ENCODE results near the gene THSD4.

The THSD4 gene

GRCh38 chr15:71116366-71116765 lies 1.1 kb downstream of the THSD4 start:
- DNase-seq (ENCODE audit: low read depth, low spot score), result no peak
- H3K4me3 ChIP-seq (ENCODE audit: low read depth, low read length), result peak overlapping the region; percentile 52
- TF ChIP-seq CTCF (IDR thresholded peaks at IDR 0.05; ENCODE audit: low read depth, low read length), result no peak
- in situ Hi-C loops (cut with HindIII; ENCODE audit: low sequenced_read_pairs), result no loop called here

- DNase-seq (ENCODE audit: low read depth, low spot score), result no peak
- H3K4me3 ChIP-seq (ENCODE audit: low read depth, low read length), result no peak overlapping the region
- no peak for TF ChIP-seq CTCF (IDR thresholded peaks at IDR 0.05; ENCODE audit: low read depth, low read length)
- in situ Hi-C loops (cut with HindIII; ENCODE audit: low sequenced_read_pairs), result no loop called here
Observed at GRCh38 chr15:71116942-71117341, 1.7 kb downstream of the THSD4 start.

GRCh38 chr15:71117714-71118305 lies 2.5 kb downstream of the THSD4 start:
- in situ Hi-C loops (cut with HindIII; ENCODE audit: low sequenced_read_pairs), result no loop called here
- TF ChIP-seq CTCF (IDR thresholded peaks at IDR 0.05; ENCODE audit: low read depth, low read length), result no peak
- H3K4me3 ChIP-seq (ENCODE audit: low read depth, low read length), result no peak overlapping the region
- no peak for DNase-seq (ENCODE audit: low read depth, low spot score)

GRCh38 chr15:71118345-71118744 lies 3.1 kb downstream of the THSD4 start:
- in situ Hi-C loops (cut with HindIII; ENCODE audit: low sequenced_read_pairs), result no loop called here
- no peak overlapping the region for H3K4me3 ChIP-seq (ENCODE audit: low read depth, low read length)
- DNase-seq (ENCODE audit: low read depth, low spot score), result no peak
- no peak for TF ChIP-seq CTCF (IDR thresholded peaks at IDR 0.05; ENCODE audit: low read depth, low read length)

GRCh38 chr15:71118881-71119632 lies 3.8 kb downstream of the THSD4 start:
- no peak for DNase-seq (ENCODE audit: low read depth, low spot score)
- in situ Hi-C loops (cut with HindIII; ENCODE audit: low sequenced_read_pairs), result no loop called here
- H3K4me3 ChIP-seq (ENCODE audit: low read depth, low read length), result no peak overlapping the region
- TF ChIP-seq CTCF (IDR thresholded peaks at IDR 0.05; ENCODE audit: low read depth, low read length), result no peak

GRCh38 chr15:71120428-71120944 lies 5.2 kb downstream of the THSD4 start:
- no peak for TF ChIP-seq CTCF (IDR thresholded peaks at IDR 0.05; ENCODE audit: low read depth, low read length)
- no peak overlapping the region for H3K4me3 ChIP-seq (ENCODE audit: low read depth, low read length)
- DNase-seq (ENCODE audit: low read depth, low spot score), result no peak
- in situ Hi-C loops (cut with HindIII; ENCODE audit: low sequenced_read_pairs), result no loop called here
